Activated CD4-positive, alpha-beta memory T cell treated with anti-CD3 and anti-CD28 coated beads for 36 hours (primary cell): ENCODE data around the gene PARP9. TPM values are rescaled to one million over a fixed set of nuclear protein-coding genes. Genes with fewer than 3 reads are reported as not detected.

Experiments
- CTCF ChIA-PET: fragments of 350-600 bp; sonication (Branson Sonifier 250); formaldehyde crosslinking; loops from one replicate; lab custom pipeline; 2021; ENCODE audit warnings: antibody characterized with exemption, inconsistent platforms; lab: Charles Lee
- POLR2A ChIA-PET: fragments of 350-600 bp; sonication (Branson Sonifier 250); formaldehyde crosslinking; loops from one replicate; lab custom pipeline; 2021; ENCODE audit warnings: antibody characterized with exemption; lab: Charles Lee
- DNase-seq: peaks from one replicate; pipeline ENCODE4 v3.0.0-alpha.2; 2020
- H3K27ac Mint-ChIP-seq: one replicate; pipeline ENCODE4 v1.8.0; 2021; ENCODE audit warnings: mixed read lengths
- H3K27me3 Mint-ChIP-seq: one replicate; pipeline ENCODE4 v1.8.0; 2021; ENCODE audit warnings: mixed read lengths
- H3K36me3 Mint-ChIP-seq: one replicate; pipeline ENCODE4 v1.8.0; 2021; ENCODE audit warnings: mixed read lengths
- H3K4me1 Mint-ChIP-seq: one replicate; pipeline ENCODE4 v1.8.0; 2021; ENCODE audit warnings: low read depth, mixed read lengths
- H3K4me3 Mint-ChIP-seq: one replicate; pipeline ENCODE4 v1.8.0; 2021; ENCODE audit warnings: mild to moderate bottlenecking, mixed read lengths
- H3K9me3 Mint-ChIP-seq: one replicate; pipeline ENCODE4 v1.8.0; 2021; ENCODE audit warnings: mixed read lengths
- intact Hi-C: fragments of 100-400 bp; cut with micrococcal nuclease; formaldehyde crosslinking; loops from one replicate; pipeline ENCODE4 v1.15.1; 2023
- total RNA-seq, 2 experiments: library from RNA; stranded (reverse); gene quantifications; one replicate each; pipeline ENCODE4 v1.2.3, GENCODE V29; 2021

The PARP9 gene
- total RNA-seq, result 10 to 100 TPM; 38.1 to 38.4 TPM

- ChIA-PET POLR2A (interaction anchor here (0.5 to 2.6 kb wide), 12 partner anchors 11 to 148 kb away, joined by 3 to 16 read pairs (median 4); partner anchors contain the start of genes KPNA1, PARP14, PARP15 and WDR5B), CTCF (interaction anchor here (0.9 to 13.3 kb wide), 4 partner anchors 105 to 180 kb away, joined by 3 to 230 read pairs (median 4); partner anchors contain the start of genes FAM162A and PARP14)
- H3K36me3 Mint-ChIP-seq, result peaks cover 43% of the 10 kb centered on the region
- peak within 1 kb of the TSS; percentile 92 for H3K4me3 Mint-ChIP-seq
- no peaks in the 10 kb centered on the region for H3K9me3 Mint-ChIP-seq
- peak within 1 kb of the TSS; percentile 97 for H3K27ac Mint-ChIP-seq
- peaks cover 67% of the 10 kb centered on the region for H3K4me1 Mint-ChIP-seq
- intact Hi-C loops, result loop anchor here (1.0 to 10.0 kb wide), 6 partner anchors 12 to 730 kb away; partner anchors contain the start of genes EAF2, HSPBAP1, IQCB1 and KPNA1
- DNase-seq, result peak; percentile 88
- no peaks in the 10 kb centered on the region for H3K27me3 Mint-ChIP-seq
Measured at GRCh38 chr3:122564155-122564912, at the start of gene PARP9, which contains the start of gene DTX3L. Gene PARP9 (minus strand): TSS chr3:122564300. CDS start chr3:122559620, 4,680 bp downstream. Gene DTX3L (plus strand): TSS chr3:122564338. CDS start chr3:122564427, 89 bp downstream.

- Mint-ChIP-seq H3K4me1 (peaks cover 21% of the 10 kb centered on the region), H3K4me3 (no peak overlapping the region), H3K36me3 (peaks cover 39% of the 10 kb centered on the region), H3K27ac (no peak overlapping the region), H3K9me3 (peaks cover 10% of the 10 kb centered on the region), H3K27me3 (no peaks in the 10 kb centered on the region)
- intact Hi-C loops, result no loop called here
- ChIA-PET POLR2A (interaction anchor here (1.3 kb wide), 1 partner anchor 48 kb away, joined by 3 read pairs; no protein-coding TSS in a partner anchor), CTCF (interaction anchor here (1.4 kb wide), 1 partner anchor 67 kb away, joined by 3 read pairs; no protein-coding TSS in a partner anchor)
- DNase-seq, result no peak
Measured at GRCh38 chr3:122612696-122613095, 48.6 kb upstream of the PARP9 start.

- H3K27ac Mint-ChIP-seq, result peak overlapping the region; percentile 87
- ChIA-PET POLR2A (interaction anchor here (0.8 to 1.3 kb wide), 7 partner anchors 23 to 59 kb away, joined by 3 to 9 read pairs (median 3); partner anchors contain the start of genes DTX3L, PARP15 and PARP9), CTCF (interaction anchor here (0.8 to 0.9 kb wide), 2 partner anchors 51 to 69 kb away, joined by 3 to 5 read pairs; no protein-coding TSS in a partner anchor)
- peaks cover 21% of the 10 kb centered on the region for H3K4me1 Mint-ChIP-seq
- peak; percentile 37 for DNase-seq
- H3K36me3 Mint-ChIP-seq, result peaks cover 30% of the 10 kb centered on the region
- H3K4me3 Mint-ChIP-seq, result peak overlapping the region; percentile 17
- H3K9me3 Mint-ChIP-seq, result peaks cover 10% of the 10 kb centered on the region
- intact Hi-C loops, result loop anchor here (1.0 kb wide), 8 partner anchors 23 to 127 kb away; partner anchors contain the start of genes DTX3L and PARP9
- H3K27me3 Mint-ChIP-seq, result no peaks in the 10 kb centered on the region
Measured at GRCh38 chr3:122609798-122610559, 45.9 kb upstream of the PARP9 start.

- H3K4me3 Mint-ChIP-seq, result no peak overlapping the region
- no peaks in the 10 kb centered on the region for H3K27me3 Mint-ChIP-seq
- intact Hi-C loops, result no loop called here
- peaks cover 30% of the 10 kb centered on the region for H3K36me3 Mint-ChIP-seq
- DNase-seq, result no peak
- ChIA-PET POLR2A (no interaction called here), CTCF (interaction anchor here (0.6 kb wide), 1 partner anchor 329 kb away, joined by 3 read pairs; no protein-coding TSS in a partner anchor)
- peaks cover 21% of the 10 kb centered on the region for H3K4me1 Mint-ChIP-seq
- peaks cover 10% of the 10 kb centered on the region for H3K9me3 Mint-ChIP-seq
- H3K27ac Mint-ChIP-seq, result peak overlapping the region; percentile 87
Measured at GRCh38 chr3:122608916-122609315, 44.8 kb upstream of the PARP9 start.

GRCh38 chr3:122606330-122606729, 42.2 kb upstream of the PARP9 start:
- POLR2A ChIA-PET, result no interaction called here
- H3K27ac Mint-ChIP-seq, result no peak overlapping the region
- DNase-seq, result no peak

GRCh38 chr3:122603056-122603455, 39.0 kb upstream of the PARP9 start:
- ChIA-PET CTCF (no interaction called here), POLR2A (no interaction called here)
- no peak overlapping the region for H3K4me3 Mint-ChIP-seq
- H3K9me3 Mint-ChIP-seq, result no peaks in the 10 kb centered on the region
- no peaks in the 10 kb centered on the region for H3K27me3 Mint-ChIP-seq
- H3K27ac Mint-ChIP-seq, result no peak overlapping the region
- DNase-seq, result no peak
- intact Hi-C loops, result no loop called here
- H3K36me3 Mint-ChIP-seq, result peaks cover 6% of the 10 kb centered on the region
- H3K4me1 Mint-ChIP-seq, result peaks cover 8% of the 10 kb centered on the region

More at GRCh38 chr3:122606330-122606729, 42.2 kb upstream of the PARP9 start:
- Mint-ChIP-seq H3K27me3 (no peaks in the 10 kb centered on the region), H3K36me3 (peaks cover 20% of the 10 kb centered on the region), H3K9me3 (peaks cover 10% of the 10 kb centered on the region), H3K4me1 (peaks cover 23% of the 10 kb centered on the region), H3K4me3 (no peak overlapping the region)
- CTCF ChIA-PET, result no interaction called here
- intact Hi-C loops, result no loop called here

GRCh38 chr3:122602011-122602710, 38.1 kb upstream of the PARP9 start:
- ChIA-PET POLR2A (no interaction called here), CTCF (no interaction called here)
- intact Hi-C loops, result no loop called here
- no peak for DNase-seq
- peaks cover 8% of the 10 kb centered on the region for H3K4me1 Mint-ChIP-seq
- H3K9me3 Mint-ChIP-seq, result no peaks in the 10 kb centered on the region
- H3K27me3 Mint-ChIP-seq, result no peaks in the 10 kb centered on the region
- H3K27ac Mint-ChIP-seq, result no peak overlapping the region
- H3K4me3 Mint-ChIP-seq, result no peak overlapping the region
- peaks cover 3% of the 10 kb centered on the region for H3K36me3 Mint-ChIP-seq

- Mint-ChIP-seq H3K36me3 (peaks cover 4% of the 10 kb centered on the region), H3K27ac (no peak overlapping the region), H3K4me1 (peaks cover 7% of the 10 kb centered on the region), H3K4me3 (no peak overlapping the region), H3K9me3 (no peaks in the 10 kb centered on the region), H3K27me3 (no peaks in the 10 kb centered on the region)
- ChIA-PET CTCF (interaction anchor here (0.7 kb wide), 1 partner anchor 81 kb away, joined by 3 read pairs; no protein-coding TSS in a partner anchor), POLR2A (no interaction called here)
- intact Hi-C loops, result no loop called here
- DNase-seq, result no peak
Measured at GRCh38 chr3:122598556-122598955, 34.5 kb upstream of the PARP9 start.

GRCh38 chr3:122598151-122598550, 34.1 kb upstream of the PARP9 start:
- H3K27me3 Mint-ChIP-seq, result no peaks in the 10 kb centered on the region
- H3K36me3 Mint-ChIP-seq, result peaks cover 4% of the 10 kb centered on the region
- DNase-seq, result no peak
- CTCF ChIA-PET, result interaction anchor here (0.7 kb wide), 1 partner anchor 81 kb away, joined by 3 read pairs; no protein-coding TSS in a partner anchor
- H3K9me3 Mint-ChIP-seq, result no peaks in the 10 kb centered on the region
- H3K27ac Mint-ChIP-seq, result no peak overlapping the region
- H3K4me1 Mint-ChIP-seq, result peaks cover 7% of the 10 kb centered on the region
- POLR2A ChIA-PET, result no interaction called here
- intact Hi-C loops, result no loop called here
- H3K4me3 Mint-ChIP-seq, result no peak overlapping the region

- H3K36me3 Mint-ChIP-seq, result peaks cover 14% of the 10 kb centered on the region
- intact Hi-C loops, result no loop called here
- no peak overlapping the region for H3K4me3 Mint-ChIP-seq
- no peak overlapping the region for H3K27ac Mint-ChIP-seq
- DNase-seq, result no peak
- H3K27me3 Mint-ChIP-seq, result no peaks in the 10 kb centered on the region
- H3K9me3 Mint-ChIP-seq, result no peaks in the 10 kb centered on the region
- ChIA-PET CTCF (no interaction called here), POLR2A (no interaction called here)
- peaks cover 7% of the 10 kb centered on the region for H3K4me1 Mint-ChIP-seq
Measured at GRCh38 chr3:122594025-122594424, 29.9 kb upstream of the PARP9 start.

GRCh38 chr3:122590610-122591009, 26.5 kb upstream of the PARP9 start:
- Mint-ChIP-seq H3K4me3 (no peak overlapping the region), H3K36me3 (peaks cover 11% of the 10 kb centered on the region), H3K4me1 (peaks cover 27% of the 10 kb centered on the region), H3K27ac (no peak overlapping the region), H3K9me3 (no peaks in the 10 kb centered on the region), H3K27me3 (no peaks in the 10 kb centered on the region)
- intact Hi-C loops, result no loop called here
- no peak for DNase-seq
- ChIA-PET CTCF (no interaction called here), POLR2A (no interaction called here)
